ENCODE results near the gene P2RY2. TPM values are rescaled to one million over a fixed set of nuclear protein-coding genes. Genes with fewer than 3 reads are reported as not detected.

Gene P2RY2
- total and polyA plus RNA-seq, 4 donors = 1.8 to 3.7 (median 2.2) TPM

DNA sequence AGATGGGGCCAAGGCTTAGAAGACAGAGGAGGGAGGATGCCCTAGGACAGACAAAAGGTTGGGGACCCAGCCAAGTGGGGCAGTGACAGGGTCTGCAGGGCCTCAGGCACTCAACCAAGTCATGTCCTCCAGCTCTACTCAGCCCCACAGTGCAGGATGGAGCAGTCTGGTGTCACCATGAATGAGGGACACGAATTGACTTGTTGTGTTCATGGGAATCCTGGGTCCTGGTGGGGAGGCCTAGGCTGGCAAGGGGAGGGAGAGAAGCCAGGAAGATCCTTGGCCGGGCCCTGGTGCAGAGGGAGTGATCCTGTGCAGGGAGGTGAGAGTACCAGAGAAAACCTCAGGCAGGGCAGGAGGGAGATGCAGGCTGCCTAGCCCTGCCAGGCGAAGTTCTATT, 66.0 kb downstream of the P2RY2 start:
- no peak for TF ChIP-seq GABPA (IDR thresholded peaks at IDR 0.05 in 1 of 2, conservative IDR thresholded peaks at IDR 0.05 in 1 of 2)
- TF ChIP-seq HNF4G (IDR thresholded peaks at IDR 0.05) = no peak
- TF ChIP-seq HNF4A (conservative IDR thresholded peaks at IDR 0.05) = no peak
- no peak for TF ChIP-seq TAF1 (conservative IDR thresholded peaks at IDR 0.05)
- TF ChIP-seq, protein P1, sequence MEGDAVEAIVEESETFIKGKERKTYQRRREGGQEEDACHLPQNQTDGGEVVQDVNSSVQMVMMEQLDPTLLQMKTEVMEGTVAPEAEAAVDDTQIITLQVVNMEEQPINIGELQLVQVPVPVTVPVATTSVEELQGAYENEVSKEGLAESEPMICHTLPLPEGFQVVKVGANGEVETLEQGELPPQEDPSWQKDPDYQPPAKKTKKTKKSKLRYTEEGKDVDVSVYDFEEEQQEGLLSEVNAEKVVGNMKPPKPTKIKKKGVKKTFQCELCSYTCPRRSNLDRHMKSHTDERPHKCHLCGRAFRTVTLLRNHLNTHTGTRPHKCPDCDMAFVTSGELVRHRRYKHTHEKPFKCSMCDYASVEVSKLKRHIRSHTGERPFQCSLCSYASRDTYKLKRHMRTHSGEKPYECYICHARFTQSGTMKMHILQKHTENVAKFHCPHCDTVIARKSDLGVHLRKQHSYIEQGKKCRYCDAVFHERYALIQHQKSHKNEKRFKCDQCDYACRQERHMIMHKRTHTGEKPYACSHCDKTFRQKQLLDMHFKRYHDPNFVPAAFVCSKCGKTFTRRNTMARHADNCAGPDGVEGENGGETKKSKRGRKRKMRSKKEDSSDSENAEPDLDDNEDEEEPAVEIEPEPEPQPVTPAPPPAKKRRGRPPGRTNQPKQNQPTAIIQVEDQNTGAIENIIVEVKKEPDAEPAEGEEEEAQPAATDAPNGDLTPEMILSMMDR (IDR thresholded peaks at IDR 0.05; ENCODE audit: low read depth, low read length, missing input control) = no peak
- no peak for TF ChIP-seq NR2F2 (IDR thresholded peaks at IDR 0.05)
- no peak for TF ChIP-seq ATF3 (IDR thresholded peaks at IDR 0.05)
- no peak for TF ChIP-seq SP1 (IDR thresholded peaks at IDR 0.05)
- no peak for TF ChIP-seq FOXA2 (IDR thresholded peaks at IDR 0.05)
- no peak for TF ChIP-seq RAD21 (IDR thresholded peaks at IDR 0.05)
- no peak for TF ChIP-seq MAX (IDR thresholded peaks at IDR 0.05)
- TF ChIP-seq, protein P2, sequence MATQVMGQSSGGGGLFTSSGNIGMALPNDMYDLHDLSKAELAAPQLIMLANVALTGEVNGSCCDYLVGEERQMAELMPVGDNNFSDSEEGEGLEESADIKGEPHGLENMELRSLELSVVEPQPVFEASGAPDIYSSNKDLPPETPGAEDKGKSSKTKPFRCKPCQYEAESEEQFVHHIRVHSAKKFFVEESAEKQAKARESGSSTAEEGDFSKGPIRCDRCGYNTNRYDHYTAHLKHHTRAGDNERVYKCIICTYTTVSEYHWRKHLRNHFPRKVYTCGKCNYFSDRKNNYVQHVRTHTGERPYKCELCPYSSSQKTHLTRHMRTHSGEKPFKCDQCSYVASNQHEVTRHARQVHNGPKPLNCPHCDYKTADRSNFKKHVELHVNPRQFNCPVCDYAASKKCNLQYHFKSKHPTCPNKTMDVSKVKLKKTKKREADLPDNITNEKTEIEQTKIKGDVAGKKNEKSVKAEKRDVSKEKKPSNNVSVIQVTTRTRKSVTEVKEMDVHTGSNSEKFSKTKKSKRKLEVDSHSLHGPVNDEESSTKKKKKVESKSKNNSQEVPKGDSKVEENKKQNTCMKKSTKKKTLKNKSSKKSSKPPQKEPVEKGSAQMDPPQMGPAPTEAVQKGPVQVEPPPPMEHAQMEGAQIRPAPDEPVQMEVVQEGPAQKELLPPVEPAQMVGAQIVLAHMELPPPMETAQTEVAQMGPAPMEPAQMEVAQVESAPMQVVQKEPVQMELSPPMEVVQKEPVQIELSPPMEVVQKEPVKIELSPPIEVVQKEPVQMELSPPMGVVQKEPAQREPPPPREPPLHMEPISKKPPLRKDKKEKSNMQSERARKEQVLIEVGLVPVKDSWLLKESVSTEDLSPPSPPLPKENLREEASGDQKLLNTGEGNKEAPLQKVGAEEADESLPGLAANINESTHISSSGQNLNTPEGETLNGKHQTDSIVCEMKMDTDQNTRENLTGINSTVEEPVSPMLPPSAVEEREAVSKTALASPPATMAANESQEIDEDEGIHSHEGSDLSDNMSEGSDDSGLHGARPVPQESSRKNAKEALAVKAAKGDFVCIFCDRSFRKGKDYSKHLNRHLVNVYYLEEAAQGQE (IDR thresholded peaks at IDR 0.05) = no peak
- no peak for TF ChIP-seq RXRA (IDR thresholded peaks at IDR 0.05)
- TF ChIP-seq YY1 (IDR thresholded peaks at IDR 0.05) = no peak
- TF ChIP-seq ZBTB33 (IDR thresholded peaks at IDR 0.05) = no peak
- no peak for DNase-seq (ENCODE audit: low spot score)
- 88% methylated on average over 3 of the region's 3 CpGs for WGBS
- Histone ChIP-seq H3K9ac (ENCODE audit: low read depth in 1 of 2, low read length in 2 of 2) (no peak overlapping the region), H3K27ac (ENCODE audit: low read depth in 1 of 2, low read length in 2 of 2) (no peak overlapping the region), H3K9me3 (ENCODE audit: control insufficient read depth in 4 of 4, low read length in 3 of 4) (no peaks in the 10 kb centered on the region), H3K36me3 (ENCODE audit: control insufficient read depth in 4 of 4, insufficient read depth in 3 of 4, low read depth in 1 of 4, low read length in 3 of 4) (no peaks in the 10 kb centered on the region), H3K27me3 (ENCODE audit: control insufficient read depth in 4 of 4, insufficient read depth in 4 of 4, low read length in 3 of 4) (no peaks in the 10 kb centered on the region), H3K4me3 (ENCODE audit: low read depth in 1 of 3, low read length in 3 of 3) (no peak overlapping the region), H3K4me1 (ENCODE audit: control insufficient read depth in 4 of 4, insufficient read depth in 4 of 4, low read length in 3 of 4) (peaks cover 0 to 3% (median under 1%) of the 10 kb centered on the region in 4 donors)

GRCh38 chr11:73285721-73286120, 67.6 kb downstream of the P2RY2 start:
- no peak for DNase-seq (ENCODE audit: low spot score)

More at GRCh38 chr11:73285721-73286120, 67.6 kb downstream of the P2RY2 start:
- Histone ChIP-seq H3K36me3 (ENCODE audit: control insufficient read depth in 4 of 4, insufficient read depth in 3 of 4, low read depth in 1 of 4, low read length in 3 of 4) (no peaks in the 10 kb centered on the region), H3K4me3 (ENCODE audit: low read depth in 1 of 3, low read length in 3 of 3) (no peak overlapping the region), H3K27me3 (ENCODE audit: control insufficient read depth in 4 of 4, insufficient read depth in 4 of 4, low read length in 3 of 4) (no peaks in the 10 kb centered on the region), H3K9me3 (ENCODE audit: control insufficient read depth in 4 of 4, low read length in 3 of 4) (no peaks in the 10 kb centered on the region), H3K27ac (ENCODE audit: low read depth in 1 of 2, low read length in 2 of 2) (no peak overlapping the region), H3K4me1 (ENCODE audit: control insufficient read depth in 4 of 4, insufficient read depth in 4 of 4, low read length in 3 of 4) (peaks cover 0 to 8% (median 5%) of the 10 kb centered on the region in 4 donors), H3K9ac (ENCODE audit: low read depth in 1 of 2, low read length in 2 of 2) (no peak overlapping the region)
- WGBS = 100% methylated on average over 1 of the region's 1 CpG
- TF ChIP-seq SP1 (IDR thresholded peaks at IDR 0.05) = no peak
- TF ChIP-seq YY1 (IDR thresholded peaks at IDR 0.05) = no peak
- no peak for TF ChIP-seq GABPA (IDR thresholded peaks at IDR 0.05 in 1 of 2, conservative IDR thresholded peaks at IDR 0.05 in 1 of 2)
- TF ChIP-seq NR2F2 (IDR thresholded peaks at IDR 0.05) = no peak
- TF ChIP-seq, protein P2 (IDR thresholded peaks at IDR 0.05) = no peak
- no peak for TF ChIP-seq HNF4G (IDR thresholded peaks at IDR 0.05)
- TF ChIP-seq, protein P1 (IDR thresholded peaks at IDR 0.05; ENCODE audit: low read depth, low read length, missing input control) = no peak
- TF ChIP-seq RXRA (IDR thresholded peaks at IDR 0.05) = no peak
- TF ChIP-seq FOXA2 (IDR thresholded peaks at IDR 0.05) = no peak
- TF ChIP-seq EGR1 (IDR thresholded peaks at IDR 0.05; ENCODE audit: low read depth in 2 of 2) = no peak
- TF ChIP-seq RAD21 (IDR thresholded peaks at IDR 0.05) = no peak

All from liver (tissue), 9 donors.